Common myeloid progenitor, CD34-positive (primary cell): ENCODE results near the gene PARVB. TPM values are rescaled to one million over a fixed set of nuclear protein-coding genes. Genes with fewer than 3 reads are reported as not detected.

Experiments
- CTCF ChIA-PET: fragments of 350-600 bp; sonication (Branson Sonifier 250); formaldehyde crosslinking; loops from one replicate; lab custom pipeline; 2021; ENCODE audit warnings: antibody characterized with exemption; lab: Charles Lee
- POLR2A ChIA-PET: fragments of 350-600 bp; sonication (Branson Sonifier 250); formaldehyde crosslinking; loops from one replicate; lab custom pipeline; 2021; ENCODE audit warnings: antibody characterized with exemption; lab: Charles Lee
- DNase-seq, 3 donors: peaks; one replicate each; pipeline versions ENCODE4 v3.0.0 to v3.0.0-alpha.2; 2013
- H3K27ac ChIP-seq, 2 experiments: 1 replicate in 1 of 2; 2 replicates in 1 of 2; pipeline ENCODE4 v1.7.0; 2013; ENCODE audit warnings: inconsistent platforms in 2 of 2, low read length in 2 of 2, mild to moderate bottlenecking in 2 of 2, low read depth in 1 of 2, moderate library complexity in 1 of 2; ENCODE audit not compliant: severe bottlenecking in 2 of 2, insufficient read depth in 1 of 2, poor library complexity in 1 of 2
- H3K27me3 ChIP-seq, 5 experiments: replicated peaks in 2 of 5; 1 replicate in 3 of 5; 2 replicates in 2 of 5; pipeline versions ENCODE4 v1.6.1 to v1.7.0; 2013; ENCODE audit warnings: low read length in 4 of 5, mild to moderate bottlenecking in 2 of 5, moderate library complexity in 2 of 5, inconsistent platforms in 1 of 5; ENCODE audit not compliant: insufficient read depth in 5 of 5, control insufficient read depth in 4 of 5
- H3K36me3 ChIP-seq, 4 experiments: 1 replicate in 2 of 4; 2 replicates in 2 of 4; pipeline versions ENCODE4 v1.6.1 to v1.7.0; 2013; ENCODE audit warnings: low read length in 3 of 4, control low read depth in 1 of 4, mild to moderate bottlenecking in 1 of 4; ENCODE audit not compliant: control insufficient read depth in 4 of 4, insufficient read depth in 4 of 4
- H3K4me1 ChIP-seq, 4 experiments: 1 replicate in 3 of 4; 2 replicates in 1 of 4; pipeline versions ENCODE4 v1.6.1 to v1.7.1; 2013; ENCODE audit warnings: low read length in 3 of 4, mild to moderate bottlenecking in 3 of 4, control low read depth in 1 of 4, inconsistent platforms in 1 of 4, moderate library complexity in 1 of 4; ENCODE audit not compliant: control insufficient read depth in 4 of 4, insufficient read depth in 4 of 4; ENCODE audit errors: control extremely low read depth in 1 of 4
- H3K4me3 ChIP-seq, 7 experiments: 1 replicate in 4 of 7; 2 replicates in 3 of 7; pipeline versions ENCODE4 v1.5.1 to v1.7.0; 2013; ENCODE audit warnings: mild to moderate bottlenecking in 7 of 7, low read length in 6 of 7, moderate library complexity in 6 of 7, inconsistent platforms in 2 of 7, low read depth in 2 of 7, control low read depth in 1 of 7; ENCODE audit not compliant: insufficient read depth in 4 of 7, control insufficient read depth in 1 of 7; ENCODE audit errors: extremely low read depth in 1 of 7
- H3K9me3 ChIP-seq, 5 experiments: 1 replicate in 4 of 5; 2 replicates in 1 of 5; pipeline versions ENCODE4 v1.6.1 to v1.7.1; 2013; ENCODE audit warnings: low read length in 4 of 5, mild to moderate bottlenecking in 2 of 5, inconsistent platforms in 1 of 5, low read depth in 1 of 5, moderate library complexity in 1 of 5; ENCODE audit not compliant: control insufficient read depth in 4 of 5, insufficient read depth in 2 of 5; ENCODE audit errors: control extremely low read depth in 1 of 5
- WGBS: methylation state at CpG from one replicate; pipeline ENCODE4 v1.1.5; 2013; ENCODE audit not compliant: insufficient coverage; 5-methylcytosine and 5-hydroxymethylcytosine counted together
- polyA plus RNA-seq: library from polyadenylated mRNA; unstranded; fragments of 120-200 nt; gene quantifications from one replicate; pipeline ENCODE4 v1.2.1, GENCODE V29; 2013

PARVB gene
- polyA plus RNA-seq = 50.4 TPM

- Histone ChIP-seq H3K27ac (peak within 1 kb of the TSS in 1 of 2 experiments; percentile 71), H3K4me3 (peak within 1 kb of the TSS; percentile 34 to 79 (median 67)), H3K36me3 (peaks cover 0 to 2% (median 0%) of the 10 kb centered on the region in 4 experiments), H3K9me3 (no peaks in the 10 kb centered on the region), H3K27me3 (no peaks in the 10 kb centered on the region), H3K4me1 (peaks cover 0 to 60% (median 40%) of the 10 kb centered on the region in 4 experiments)
- under 1% methylated on average over 64 of the region's 83 CpGs for WGBS
- POLR2A ChIA-PET = interaction anchor here (1.5 to 1.8 kb wide), 2 partner anchors 26 to 44 kb away, joined by 5 to 7 read pairs; no protein-coding TSS in a partner anchor
- peak in 2 of 3 donors; percentile 33 to 60 for DNase-seq
- CTCF ChIA-PET = interaction anchor here (1.0 to 5.7 kb wide), 4 partner anchors 31 to 58 kb away, joined by 3 to 29 read pairs (median 4); no protein-coding TSS in a partner anchor
These were observed at the start of gene PARVB for GRCh38 chr22:44024288-44024921. Gene PARVB (plus strand): TSS chr22:44024302. CDS start chr22:44024340, 38 bp downstream.

GRCh38 chr22:43975041-43975440 is 49.1 kb upstream of the PARVB start:
- CTCF ChIA-PET = interaction anchor here (0.6 to 3.4 kb wide), 3 partner anchors 18 to 194 kb away, joined by 3 to 10 read pairs (median 3); no protein-coding TSS in a partner anchor
- 40% methylated on average over 1 of the region's 4 CpGs for WGBS
- Histone ChIP-seq H3K36me3 (peaks cover 13 to 89% (median 71%) of the 10 kb centered on the region in 4 experiments), H3K4me3 (no peak overlapping the region), H3K27me3 (no peaks in the 10 kb centered on the region), H3K27ac (no peak overlapping the region), H3K9me3 (no peaks in the 10 kb centered on the region), H3K4me1 (no peaks in the 10 kb centered on the region)
- POLR2A ChIA-PET = no interaction called here
- DNase-seq = no peak

GRCh38 chr22:43976861-43977795 is 47.0 kb upstream of the PARVB start:
- no peak for DNase-seq
- CTCF ChIA-PET = interaction anchor here (0.6 to 3.4 kb wide), 3 partner anchors 16 to 983 kb away, joined by 3 to 12 read pairs (median 10); no protein-coding TSS in a partner anchor
- H3K4me3 ChIP-seq = no peak overlapping the region
- H3K9me3 ChIP-seq = no peaks in the 10 kb centered on the region
- POLR2A ChIA-PET = no interaction called here
- no peaks in the 10 kb centered on the region for H3K27me3 ChIP-seq
- 96% methylated on average over 14 of the region's 19 CpGs for WGBS
- H3K27ac ChIP-seq = no peak overlapping the region
- H3K4me1 ChIP-seq = no peaks in the 10 kb centered on the region
- H3K36me3 ChIP-seq = peaks cover 14 to 99% (median 74%) of the 10 kb centered on the region in 4 experiments

- WGBS = 100% methylated on average over 3 of the region's 4 CpGs
- CTCF ChIA-PET = interaction anchor here (1.0 to 2.9 kb wide), 2 partner anchors 15 to 107 kb away, joined by 3 to 12 read pairs; no protein-coding TSS in a partner anchor
- no peak overlapping the region for H3K27ac ChIP-seq
- H3K4me3 ChIP-seq = no peak overlapping the region
- no peaks in the 10 kb centered on the region for H3K4me1 ChIP-seq
- no peak for DNase-seq
- POLR2A ChIA-PET = no interaction called here
- peaks cover 13 to 95% (median 72%) of the 10 kb centered on the region in 4 experiments for H3K36me3 ChIP-seq
- no peaks in the 10 kb centered on the region for H3K27me3 ChIP-seq
- H3K9me3 ChIP-seq = no peaks in the 10 kb centered on the region
These were observed 45.5 kb upstream of the PARVB start for GRCh38 chr22:43978558-43978957.

- CTCF ChIA-PET = interaction anchor here (0.8 to 1.5 kb wide), 3 partner anchors 10 to 105 kb away, joined by 3 to 4 read pairs (median 4); no protein-coding TSS in a partner anchor
- Histone ChIP-seq H3K9me3 (no peaks in the 10 kb centered on the region), H3K4me3 (no peak overlapping the region), H3K27me3 (no peaks in the 10 kb centered on the region), H3K27ac (no peak overlapping the region), H3K36me3 (peaks cover 18 to 89% (median 66%) of the 10 kb centered on the region in 4 experiments), H3K4me1 (no peaks in the 10 kb centered on the region)
- WGBS = 99% methylated on average over 7 of the region's 7 CpGs
- no peak for DNase-seq
- POLR2A ChIA-PET = no interaction called here
These were observed 43.5 kb upstream of the PARVB start for GRCh38 chr22:43980579-43980978.

- H3K27ac ChIP-seq = no peak overlapping the region
These were observed 43.1 kb upstream of the PARVB start for GRCh38 chr22:43980996-43981395.

More at GRCh38 chr22:43980996-43981395, 43.1 kb upstream of the PARVB start:
- no peak overlapping the region for H3K4me3 ChIP-seq
- H3K9me3 ChIP-seq = no peaks in the 10 kb centered on the region
- H3K4me1 ChIP-seq = no peaks in the 10 kb centered on the region
- peaks cover 18 to 89% (median 63%) of the 10 kb centered on the region in 4 experiments for H3K36me3 ChIP-seq
- WGBS = 99% methylated on average over 17 of the region's 17 CpGs
- CTCF ChIA-PET = interaction anchor here (0.8 to 1.5 kb wide), 3 partner anchors 10 to 105 kb away, joined by 3 to 4 read pairs (median 4); no protein-coding TSS in a partner anchor
- no peaks in the 10 kb centered on the region for H3K27me3 ChIP-seq
- POLR2A ChIA-PET = no interaction called here
- DNase-seq = no peak
